Measurements from ENCODE around the gene GLUL. TPM values are rescaled to one million over a fixed set of nuclear protein-coding genes. Genes with fewer than 3 reads are reported as not detected.

Gene GLUL
- total RNA-seq, 2 donors from 2014 or later, result 343 to 428 TPM

DNA sequence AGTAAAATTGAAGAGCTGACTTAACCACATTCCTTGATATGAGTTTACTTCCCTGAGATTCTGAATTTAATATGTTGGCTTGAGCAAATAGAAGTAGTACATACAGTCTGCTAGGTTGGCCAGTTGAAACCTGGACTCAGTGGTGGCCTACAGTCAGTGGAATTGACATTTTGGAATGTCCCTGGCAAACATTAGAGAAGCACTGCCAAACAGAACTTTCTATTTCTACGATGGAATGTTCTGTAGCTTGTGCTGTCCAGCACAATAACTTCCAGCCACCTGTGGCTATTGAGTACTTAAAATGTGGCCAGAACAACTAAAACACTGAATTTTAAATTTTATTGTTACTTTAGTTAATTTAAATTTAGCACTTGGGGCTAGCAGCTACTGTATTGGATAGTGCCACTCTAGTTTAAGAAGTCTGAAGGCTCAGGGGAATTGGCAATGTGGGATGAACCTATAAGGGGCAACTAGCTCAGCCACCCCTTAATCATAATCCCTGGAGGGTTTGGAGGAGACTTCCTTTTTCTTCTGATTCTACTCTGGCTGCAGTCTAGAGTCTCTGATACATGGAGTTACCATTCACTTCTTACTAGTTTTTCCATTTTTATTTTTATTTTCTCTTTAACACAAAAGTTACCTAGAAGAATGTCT, 19.2 kb upstream of the GLUL start:
- H3K4me1 ChIP-seq, result no peaks in the 10 kb centered on the region
- TF ChIP-seq, protein P1, sequence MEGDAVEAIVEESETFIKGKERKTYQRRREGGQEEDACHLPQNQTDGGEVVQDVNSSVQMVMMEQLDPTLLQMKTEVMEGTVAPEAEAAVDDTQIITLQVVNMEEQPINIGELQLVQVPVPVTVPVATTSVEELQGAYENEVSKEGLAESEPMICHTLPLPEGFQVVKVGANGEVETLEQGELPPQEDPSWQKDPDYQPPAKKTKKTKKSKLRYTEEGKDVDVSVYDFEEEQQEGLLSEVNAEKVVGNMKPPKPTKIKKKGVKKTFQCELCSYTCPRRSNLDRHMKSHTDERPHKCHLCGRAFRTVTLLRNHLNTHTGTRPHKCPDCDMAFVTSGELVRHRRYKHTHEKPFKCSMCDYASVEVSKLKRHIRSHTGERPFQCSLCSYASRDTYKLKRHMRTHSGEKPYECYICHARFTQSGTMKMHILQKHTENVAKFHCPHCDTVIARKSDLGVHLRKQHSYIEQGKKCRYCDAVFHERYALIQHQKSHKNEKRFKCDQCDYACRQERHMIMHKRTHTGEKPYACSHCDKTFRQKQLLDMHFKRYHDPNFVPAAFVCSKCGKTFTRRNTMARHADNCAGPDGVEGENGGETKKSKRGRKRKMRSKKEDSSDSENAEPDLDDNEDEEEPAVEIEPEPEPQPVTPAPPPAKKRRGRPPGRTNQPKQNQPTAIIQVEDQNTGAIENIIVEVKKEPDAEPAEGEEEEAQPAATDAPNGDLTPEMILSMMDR (IDR thresholded peaks at IDR 0.05), result no peak
- H3K4me3 ChIP-seq, result no peak overlapping the region
- DNase-seq, result no peak
- no peak overlapping the region for H3K27ac ChIP-seq
- H3K36me3 ChIP-seq, result no peaks in the 10 kb centered on the region
- intact Hi-C loops (cut with DNase I), result no loop called here
- no peak overlapping the region for H3K9ac ChIP-seq (ENCODE audit: low read depth in 2 of 2, low read length in 2 of 2)
- no peaks in the 10 kb centered on the region for H3K27me3 ChIP-seq
- H3K9me3 ChIP-seq, result no peaks in the 10 kb centered on the region

DNA sequence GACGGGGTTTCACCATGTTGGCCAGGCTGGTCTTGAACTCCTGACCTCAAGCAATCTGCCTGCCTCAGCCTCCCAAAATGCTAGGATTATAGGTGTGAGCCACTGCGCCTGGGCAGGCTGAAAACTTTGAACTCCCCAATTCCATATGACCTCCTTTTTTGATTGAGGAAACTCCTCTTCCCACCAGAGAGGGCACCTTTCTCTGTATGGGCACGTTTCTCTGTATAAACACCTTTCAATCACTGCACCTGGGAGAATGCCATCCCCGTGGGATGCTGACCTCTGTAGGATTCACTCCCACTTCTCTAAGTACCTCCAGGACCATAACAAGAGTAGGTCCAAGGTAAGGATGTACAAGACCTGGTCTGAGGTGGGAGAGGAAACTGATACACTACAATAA, 18.5 kb upstream of the GLUL start:
- DNase-seq, result no peak
- Histone ChIP-seq H3K4me1 (no peaks in the 10 kb centered on the region), H3K36me3 (no peaks in the 10 kb centered on the region), H3K4me3 (no peak overlapping the region), H3K9me3 (no peaks in the 10 kb centered on the region), H3K27ac (no peak overlapping the region), H3K27me3 (no peaks in the 10 kb centered on the region), H3K9ac (ENCODE audit: low read depth in 2 of 2, low read length in 2 of 2) (no peak overlapping the region)
- TF ChIP-seq, protein P1 (IDR thresholded peaks at IDR 0.05), result no peak
- intact Hi-C loops (cut with DNase I), result no loop called here

DNA sequence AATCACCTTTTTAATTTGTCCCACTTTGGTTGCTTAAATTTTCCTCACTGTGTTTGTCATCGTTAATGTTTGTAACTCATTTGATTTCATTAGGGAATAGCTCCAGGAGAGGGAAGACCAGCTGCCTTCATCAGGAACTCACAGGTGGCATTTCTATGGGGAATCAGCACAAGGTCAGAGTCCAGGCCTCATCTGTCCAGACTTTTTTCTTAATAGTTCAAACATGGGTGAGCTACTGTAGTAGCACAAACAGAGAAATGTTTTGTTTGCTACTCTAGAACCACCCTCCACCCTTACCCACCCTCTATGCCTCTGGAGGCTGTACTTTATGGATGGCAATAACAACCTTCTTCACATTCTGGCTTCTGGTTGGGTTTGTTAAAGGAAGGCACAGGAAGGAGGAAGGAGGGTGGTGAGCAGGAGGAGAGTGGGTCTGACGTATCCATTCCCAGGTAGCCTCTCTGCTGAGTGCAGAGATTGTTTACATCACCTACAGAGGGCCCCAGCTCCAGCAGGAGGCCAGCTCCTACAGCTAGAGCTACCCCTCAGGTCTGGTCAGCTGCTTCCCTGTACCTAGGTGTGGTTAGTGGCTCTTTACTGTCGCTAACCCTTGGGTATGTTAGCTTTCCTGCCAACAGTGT, 17.0 kb upstream of the GLUL start:
- TF ChIP-seq, protein P1 (IDR thresholded peaks at IDR 0.05), result no peak
- no peak overlapping the region for H3K9ac ChIP-seq (ENCODE audit: low read depth in 2 of 2, low read length in 2 of 2)
- H3K27me3 ChIP-seq, result no peaks in the 10 kb centered on the region
- no peak overlapping the region for H3K4me3 ChIP-seq
- intact Hi-C loops (cut with DNase I), result no loop called here
- DNase-seq, result peak; percentile 51
- H3K4me1 ChIP-seq, result no peaks in the 10 kb centered on the region
- no peaks in the 10 kb centered on the region for H3K36me3 ChIP-seq
- peak overlapping the region; percentile 48 for H3K27ac ChIP-seq
- no peaks in the 10 kb centered on the region for H3K9me3 ChIP-seq

DNA sequence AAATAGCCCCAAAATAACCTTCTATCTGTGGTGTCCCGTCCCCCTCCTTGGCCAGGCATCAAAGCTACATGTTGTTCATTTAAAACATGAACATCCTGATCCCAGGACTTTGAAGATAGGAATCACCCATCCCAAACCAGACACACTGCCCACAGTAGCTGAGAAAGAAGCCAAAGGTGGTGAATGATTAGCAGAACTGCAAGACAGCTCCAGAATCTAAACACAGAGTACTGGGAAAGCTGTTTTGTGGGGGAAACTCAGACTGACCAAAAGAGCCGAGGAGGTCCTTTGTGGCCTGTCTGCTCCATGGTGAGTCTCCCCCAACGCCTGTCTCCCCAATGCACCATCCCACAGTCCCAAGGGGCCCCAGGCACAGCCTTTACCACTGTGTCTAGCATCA, 16.1 kb upstream of the GLUL start:
- TF ChIP-seq, protein P1 (IDR thresholded peaks at IDR 0.05), result no peak
- Histone ChIP-seq H3K9ac (ENCODE audit: low read depth in 2 of 2, low read length in 2 of 2) (no peak overlapping the region), H3K4me3 (no peak overlapping the region), H3K27ac (peak overlapping the region; percentile 48), H3K9me3 (no peaks in the 10 kb centered on the region), H3K27me3 (no peaks in the 10 kb centered on the region), H3K4me1 (no peaks in the 10 kb centered on the region), H3K36me3 (no peaks in the 10 kb centered on the region)
- DNase-seq, result no peak
- intact Hi-C loops (cut with DNase I), result no loop called here

DNA sequence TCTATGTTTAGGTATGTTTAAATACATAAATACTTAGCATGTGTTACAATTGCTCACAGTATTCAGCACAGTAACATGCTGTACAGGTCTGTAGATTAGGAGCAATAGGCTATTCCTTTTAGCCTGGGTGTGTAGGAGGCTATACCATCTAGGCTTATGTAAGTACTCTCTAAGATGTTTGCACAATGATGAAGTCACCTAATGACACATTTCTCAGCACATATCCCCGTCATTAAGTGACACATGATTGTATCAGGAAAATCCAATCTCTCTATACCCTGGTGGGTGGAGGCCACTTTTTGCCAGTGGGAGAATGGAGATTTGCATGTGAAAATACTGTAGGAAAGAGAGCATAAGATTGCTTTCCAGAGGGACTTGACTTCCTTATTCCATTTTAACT, 14.4 kb upstream of the GLUL start:
- Histone ChIP-seq H3K27me3 (no peaks in the 10 kb centered on the region), H3K4me1 (no peaks in the 10 kb centered on the region), H3K9me3 (no peaks in the 10 kb centered on the region), H3K27ac (no peak overlapping the region), H3K9ac (ENCODE audit: low read depth in 2 of 2, low read length in 2 of 2) (no peak overlapping the region), H3K36me3 (no peaks in the 10 kb centered on the region), H3K4me3 (no peak overlapping the region)
- TF ChIP-seq, protein P1 (IDR thresholded peaks at IDR 0.05), result no peak
- no peak for DNase-seq
- intact Hi-C loops (cut with DNase I), result no loop called here

Measured in colonic mucosa (tissue), 4 donors.